HG03571 (cell line): Measurements from ENCODE around the gene NLGN4X.

Source experiments
- ATAC-seq: cut with Tn5 transposase; IDR thresholded peaks from one replicate; pipeline ENCODE4 v1.9.1; 2021; ENCODE audit not compliant: unreplicated experiment

NLGN4X gene

DNA sequence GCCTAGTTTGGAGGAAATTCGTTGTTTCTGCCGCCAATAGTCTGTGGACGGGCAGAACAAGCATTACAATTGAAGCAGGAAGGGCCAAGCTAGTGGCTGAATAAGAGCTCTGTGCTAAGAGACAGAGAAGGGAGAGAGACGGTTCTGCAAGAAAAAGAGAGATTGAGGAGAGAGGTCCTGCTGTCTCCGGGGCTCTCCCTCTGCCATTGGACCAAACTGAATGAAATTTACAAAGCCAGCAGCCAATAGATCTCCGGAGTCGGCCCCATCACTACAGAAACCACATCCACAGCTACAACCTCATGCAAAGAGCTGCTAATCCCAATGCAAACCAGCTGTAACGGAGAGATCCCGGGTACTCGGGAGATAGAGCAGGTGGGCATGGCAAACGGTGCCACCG, at the start of gene NLGN4X:
Gene NLGN4X, minus strand, starts transcription at position 148 of the 400 bp plus-strand sequence. CDS start 77,401 bp downstream, outside the sequence.
- no peak for ATAC-seq

GRCh38 chrX:6266041-6266440, 37.4 kb upstream of the NLGN4X start:
- no peak for ATAC-seq

GRCh38 chrX:6262959-6263358, 34.3 kb upstream of the NLGN4X start:
- no peak for ATAC-seq

DNA sequence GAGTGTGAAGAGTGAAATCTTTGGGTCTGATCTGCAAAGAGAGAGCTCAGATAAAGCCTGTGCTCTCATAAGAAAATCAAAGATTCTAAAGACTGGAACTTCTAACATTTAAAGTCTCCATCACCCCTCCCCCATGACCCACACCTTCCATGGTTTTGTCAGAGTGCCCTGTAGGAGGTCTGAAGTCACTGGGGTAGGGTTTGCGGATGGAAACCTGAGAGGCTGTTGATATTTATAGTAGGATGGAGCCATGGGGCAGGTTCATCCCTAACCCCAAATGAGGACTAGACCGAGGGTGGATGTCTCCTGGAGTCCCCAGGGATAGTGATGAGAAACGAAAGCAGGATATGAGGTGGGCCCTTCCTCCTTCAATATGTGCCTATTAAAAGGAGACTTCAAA, 28.4 kb upstream of the NLGN4X start:
- ATAC-seq: no peak

DNA sequence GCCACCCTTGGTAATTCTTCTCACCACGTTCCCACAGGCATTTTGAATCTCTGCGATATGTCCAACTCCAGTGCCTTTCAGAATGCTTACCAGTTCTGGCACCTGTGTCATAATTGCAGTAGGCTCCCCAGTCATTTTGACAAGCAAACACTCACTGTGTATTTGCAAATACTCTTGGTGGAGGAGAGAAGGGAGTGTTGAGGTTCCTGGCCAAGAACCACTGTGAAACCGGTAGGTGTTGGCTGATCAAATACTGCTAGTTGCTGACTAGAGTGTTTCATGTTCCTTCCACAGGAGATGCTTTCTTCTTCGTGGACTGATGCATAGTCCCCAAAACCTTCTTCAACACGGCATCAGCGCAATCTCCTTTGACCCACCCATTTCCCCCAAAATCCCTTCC, 16.0 kb upstream of the NLGN4X start:
- ATAC-seq: no peak

- ATAC-seq: no peak
Observed at GRCh38 chrX:6238576-6238975, 9.9 kb upstream of the NLGN4X start.

DNA sequence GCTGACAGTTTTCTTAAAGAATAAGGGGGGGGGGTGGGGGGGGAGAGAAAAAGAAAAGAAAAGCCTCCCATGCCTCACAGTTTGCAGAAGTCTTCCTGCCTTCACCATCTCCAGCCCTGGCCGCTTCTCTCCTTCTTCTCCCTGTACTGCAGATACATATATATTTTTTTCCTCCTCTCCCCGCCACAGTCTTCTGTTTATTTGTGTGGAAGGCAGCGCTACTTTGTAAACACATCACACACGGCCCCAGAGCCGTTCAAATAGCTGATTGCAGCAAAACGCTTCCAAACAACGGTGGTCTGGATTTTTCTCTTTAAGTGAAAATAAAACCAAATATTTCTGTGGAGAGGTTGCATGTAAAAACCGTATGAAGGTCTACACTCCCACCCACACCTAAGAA, 732 bp downstream of the NLGN4X start:
- ATAC-seq: no peak

DNA sequence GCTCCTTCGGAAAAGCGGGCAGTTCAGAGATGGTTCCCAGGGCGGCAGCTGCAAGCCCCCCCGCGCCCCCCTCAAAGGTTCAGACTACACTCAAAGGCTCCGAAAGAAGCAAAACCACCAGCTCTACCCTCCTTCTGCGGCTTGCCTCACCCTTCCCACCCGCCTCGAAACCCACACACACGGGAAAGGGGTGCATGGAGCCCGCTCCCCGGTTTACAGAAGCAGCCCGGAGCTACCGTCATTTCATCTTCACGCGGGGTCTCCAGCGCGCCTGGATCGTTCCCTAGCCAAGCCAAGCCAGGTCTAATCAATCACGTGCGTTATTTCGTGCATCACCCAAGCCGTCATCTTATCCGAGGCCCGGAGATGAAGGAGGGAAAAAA, 1.2 kb downstream of the NLGN4X start:
- ATAC-seq: no peak

DNA sequence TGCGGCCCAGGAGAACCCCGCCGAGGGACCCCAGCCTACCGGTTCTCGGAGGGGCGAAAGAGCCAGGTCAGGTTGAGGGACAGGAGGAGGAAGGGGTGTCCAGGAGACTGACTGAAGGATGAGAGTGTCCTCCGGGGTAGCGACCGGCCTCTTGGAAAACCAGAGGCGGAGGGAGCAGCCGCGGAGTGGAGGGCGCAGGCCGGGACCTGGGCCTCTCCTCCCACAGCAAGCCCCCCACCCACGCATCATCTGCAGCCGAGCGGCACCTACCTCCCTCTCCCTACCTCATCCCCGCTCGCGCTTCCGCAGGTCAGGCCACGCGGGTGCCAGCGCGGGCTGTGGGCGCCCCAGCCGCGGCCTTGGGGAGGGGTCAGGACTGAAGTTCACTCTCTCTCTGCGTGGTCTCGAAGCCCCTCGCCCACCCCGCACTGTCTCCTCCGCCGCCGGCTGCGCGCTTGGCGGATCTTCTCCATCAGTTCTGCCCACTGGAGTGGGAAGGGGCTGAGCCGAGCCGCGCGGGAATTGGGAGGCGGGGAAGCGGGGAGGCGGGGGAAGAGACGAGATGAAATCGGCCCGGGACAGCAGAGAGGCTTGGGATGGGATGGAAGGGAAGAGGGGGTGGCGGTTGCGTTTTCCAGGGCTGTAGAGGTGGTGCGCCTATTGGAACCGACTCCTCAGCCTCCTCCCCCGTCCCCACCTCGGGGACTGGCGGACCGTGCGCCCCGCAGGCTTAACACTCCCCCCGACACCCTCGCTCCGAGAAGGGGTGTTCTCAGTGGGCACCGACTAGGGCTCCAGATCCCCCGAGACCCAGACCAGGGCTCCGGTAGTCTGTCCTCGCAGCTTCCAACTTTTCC, 1.8 kb downstream of the NLGN4X start:
- no peak for ATAC-seq

GRCh38 chrX:6225911-6226595, 2.6 kb downstream of the NLGN4X start:
- no peak for ATAC-seq

DNA sequence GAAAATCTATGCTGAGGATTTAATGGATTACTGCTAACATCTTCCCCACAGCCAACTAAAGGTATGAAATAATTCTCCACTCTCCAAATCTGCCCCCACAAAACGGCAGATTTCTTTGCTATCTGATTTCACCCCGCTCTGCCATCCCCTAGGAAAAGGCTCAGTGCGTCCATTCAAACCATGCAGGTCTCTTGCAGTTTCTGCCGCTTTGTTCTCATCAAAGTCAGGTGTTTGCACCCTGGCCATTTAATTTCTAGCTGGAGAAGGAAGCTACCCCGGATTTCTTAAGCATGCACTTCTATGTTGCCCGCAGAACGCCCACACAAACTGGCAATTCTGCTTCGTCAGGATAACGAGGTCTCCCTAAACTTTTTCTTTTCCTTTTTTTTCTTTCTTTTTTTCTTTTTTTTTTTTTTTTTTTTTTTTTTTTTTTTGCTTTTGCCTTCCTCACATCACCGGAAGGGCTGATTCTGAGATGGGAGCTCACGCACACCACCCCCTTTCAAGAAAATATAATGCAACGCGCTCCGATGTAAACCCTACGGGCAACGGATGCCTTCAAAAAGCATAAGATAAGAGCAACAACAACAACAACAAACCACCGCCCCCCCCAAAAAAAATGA, 3.3 kb downstream of the NLGN4X start:
- no peak for ATAC-seq

DNA sequence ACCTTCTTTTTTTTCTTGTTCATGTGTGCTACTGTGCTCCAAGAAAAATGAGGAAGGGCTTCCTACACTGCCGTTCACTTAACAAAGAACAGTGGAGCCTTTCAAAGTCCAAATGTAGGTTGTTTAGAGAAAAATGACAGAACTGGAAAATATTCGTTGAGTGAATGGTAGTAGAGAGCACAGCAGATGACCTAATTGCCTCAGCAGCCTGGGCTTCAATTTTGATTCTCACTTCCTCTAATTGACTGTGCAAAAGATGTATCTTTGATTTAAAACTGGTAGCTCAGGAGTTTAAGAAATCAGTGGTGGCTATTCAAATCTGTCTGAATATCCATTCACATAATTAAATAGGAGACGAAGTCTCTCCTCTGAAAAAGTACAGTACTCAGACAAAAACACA, 5.2 kb downstream of the NLGN4X start:
- ATAC-seq: no peak

- ATAC-seq: no peak
Observed at GRCh38 chrX:6210230-6210629, 18.4 kb downstream of the NLGN4X start.

- ATAC-seq: no peak
Observed at GRCh38 chrX:6203462-6204215, 25.0 kb downstream of the NLGN4X start.

GRCh38 chrX:6199486-6199885, 29.2 kb downstream of the NLGN4X start:
- ATAC-seq: no peak

- ATAC-seq: no peak
Observed at GRCh38 chrX:6187256-6187655, 41.4 kb downstream of the NLGN4X start.

DNA sequence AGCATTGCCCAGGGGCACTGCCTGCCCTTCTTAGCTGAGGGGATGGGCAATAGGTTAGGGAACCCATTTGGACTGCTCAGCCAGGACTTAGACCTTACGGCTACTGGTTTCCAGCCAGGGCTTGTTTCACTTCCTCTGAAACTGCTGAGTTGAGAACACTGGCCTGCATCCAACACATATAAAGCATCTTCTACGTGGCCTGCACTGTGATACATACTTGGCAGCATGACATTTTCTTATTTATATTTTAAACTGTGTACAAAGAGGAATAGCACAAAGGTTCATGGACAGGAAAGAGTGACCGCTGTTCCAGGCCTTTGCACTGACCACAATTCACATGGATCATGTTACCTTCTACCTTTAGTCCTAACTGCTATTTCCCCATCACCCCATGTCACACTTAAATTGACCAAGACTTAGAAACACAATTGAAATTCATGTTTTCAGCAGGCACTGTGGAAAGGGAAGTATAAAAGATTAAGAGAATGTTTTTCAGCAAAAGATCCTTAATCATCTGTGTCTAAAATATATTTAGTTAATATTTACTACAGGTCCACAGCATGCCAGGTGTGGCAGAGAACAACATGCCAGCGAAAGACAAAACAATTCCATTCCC, 43.7 kb downstream of the NLGN4X start:
- peak; percentile 97 for ATAC-seq

GRCh38 chrX:6175914-6176313, 52.8 kb downstream of the NLGN4X start:
- no peak for ATAC-seq

- ATAC-seq: no peak
Observed at GRCh38 chrX:6170424-6170823, 58.2 kb downstream of the NLGN4X start.

DNA sequence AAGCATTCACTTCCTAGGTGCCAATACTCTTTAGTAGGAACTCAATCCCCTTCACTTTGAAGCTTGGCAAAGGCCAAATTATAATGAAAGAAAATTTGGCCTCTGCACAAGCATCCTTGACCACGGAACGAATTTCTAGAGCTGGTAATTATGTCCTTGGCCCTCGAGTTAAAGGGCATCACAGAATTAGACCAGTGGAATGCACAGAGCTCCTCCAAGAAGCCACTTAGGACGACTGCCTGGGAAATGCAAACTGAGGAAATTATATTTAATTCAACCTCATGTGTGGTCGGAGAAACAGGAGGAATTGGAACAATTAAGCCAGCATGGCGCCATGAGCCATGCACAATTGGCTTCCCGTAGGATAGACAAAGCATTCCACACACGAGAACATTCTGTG, 59.3 kb downstream of the NLGN4X start:
- no peak for ATAC-seq

DNA sequence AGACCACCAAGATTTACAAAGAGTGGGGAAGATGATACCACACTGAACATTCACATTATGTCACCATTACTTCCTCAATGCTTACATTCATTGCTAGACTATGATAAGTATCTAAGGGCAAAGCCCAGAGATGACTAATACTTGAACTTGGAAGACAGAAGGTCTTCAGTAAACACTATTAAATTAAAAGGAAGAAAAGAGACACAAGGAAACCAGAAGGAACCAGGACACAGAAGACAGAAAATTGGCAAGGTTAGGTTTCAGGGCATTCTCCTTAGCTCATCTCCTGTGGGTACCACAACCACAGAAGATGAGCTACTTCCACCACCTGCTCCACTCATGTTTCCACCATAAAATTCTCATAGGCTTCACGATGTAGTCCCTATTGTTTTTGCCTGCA, 64.9 kb downstream of the NLGN4X start:
- no peak for ATAC-seq
